A549 (cell line): ENCODE results near the gene CISD3.
A peak's percentile ranks its signal among the peaks of the same experiment; 100 is the strongest.

ENCODE experiments used
- CBX8 ChIP-seq: fragments of 200-600 bp; sonication (generic); IDR thresholded peaks from 2 replicates; pipeline ENCODE4 v1.6.1; 2016
- EP300 ChIP-seq, 2 experiments: fragments of >200 bp; sonication (Bioruptor Twin); formaldehyde crosslinking; IDR thresholded peaks; 2 replicates in 1 of 2; 3 replicates in 1 of 2; pipeline ENCODE4 v1.6.1; 2016 to 2017
- TF ChIP-seq, protein P1 (sequence below): IDR thresholded peaks from 2 replicates; pipeline ENCODE4 v1.6.1; 2012
- TF ChIP-seq, protein P2 (sequence below): IDR thresholded peaks from 2 replicates; pipeline ENCODE4 v1.6.1; 2012
- TF ChIP-seq, protein P3 (sequence below): fragments of >200 bp; sonication (Bioruptor Twin); formaldehyde crosslinking; IDR thresholded peaks from 3 replicates; pipeline ENCODE4 v1.5.1; 2016
- TF ChIP-seq, protein P4 (sequence below): IDR thresholded peaks from 2 replicates; pipeline ENCODE4 v1.6.1; 2012; ENCODE audit warnings: low read depth, borderline replicate concordance

DNA sequence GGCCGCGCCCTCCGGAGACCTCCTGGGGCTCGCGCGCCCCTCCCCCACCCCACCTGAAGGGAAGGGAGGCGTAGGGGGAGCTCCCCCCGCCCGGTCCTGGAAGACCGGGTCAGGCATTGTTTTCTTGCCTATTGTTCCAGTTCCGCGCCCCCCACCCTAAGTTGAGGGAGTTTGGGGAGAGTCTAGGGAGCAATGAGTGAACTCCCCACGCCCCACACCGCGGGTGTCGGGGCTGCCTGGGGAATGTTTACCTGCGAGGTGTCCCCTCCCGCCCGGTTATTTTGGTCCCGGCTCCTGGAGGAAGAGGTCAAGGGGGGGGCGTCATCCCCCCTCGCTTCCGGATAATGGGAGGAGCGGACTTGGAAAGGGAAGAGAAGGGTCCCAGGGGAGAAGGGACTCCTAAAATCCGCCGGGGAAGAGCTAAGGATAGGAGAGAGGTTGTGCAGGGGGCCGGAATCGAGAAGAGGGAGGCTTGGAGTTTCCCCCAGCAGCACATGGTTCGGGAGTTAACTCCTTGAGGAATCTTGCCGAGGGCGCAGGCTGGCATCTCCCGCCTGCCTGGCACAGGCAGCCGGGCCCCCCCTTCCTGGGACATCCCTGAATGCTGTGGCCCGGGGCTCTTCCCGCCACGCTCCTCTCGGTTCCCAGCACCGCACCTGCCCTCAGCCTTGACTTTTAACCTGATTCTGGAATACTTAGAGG is 24.2 kb upstream of the CISD3 start:
- TF ChIP-seq, protein P1, sequence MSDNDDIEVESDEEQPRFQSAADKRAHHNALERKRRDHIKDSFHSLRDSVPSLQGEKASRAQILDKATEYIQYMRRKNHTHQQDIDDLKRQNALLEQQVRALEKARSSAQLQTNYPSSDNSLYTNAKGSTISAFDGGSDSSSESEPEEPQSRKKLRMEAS = peak; percentile 36; the same call in 1 of the 2 replicates
- TF ChIP-seq, protein P2, sequence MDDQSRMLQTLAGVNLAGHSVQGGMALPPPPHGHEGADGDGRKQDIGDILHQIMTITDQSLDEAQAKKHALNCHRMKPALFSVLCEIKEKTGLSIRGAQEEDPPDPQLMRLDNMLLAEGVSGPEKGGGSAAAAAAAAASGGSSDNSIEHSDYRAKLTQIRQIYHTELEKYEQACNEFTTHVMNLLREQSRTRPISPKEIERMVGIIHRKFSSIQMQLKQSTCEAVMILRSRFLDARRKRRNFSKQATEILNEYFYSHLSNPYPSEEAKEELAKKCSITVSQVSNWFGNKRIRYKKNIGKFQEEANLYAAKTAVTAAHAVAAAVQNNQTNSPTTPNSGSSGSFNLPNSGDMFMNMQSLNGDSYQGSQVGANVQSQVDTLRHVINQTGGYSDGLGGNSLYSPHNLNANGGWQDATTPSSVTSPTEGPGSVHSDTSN = no peak
- TF ChIP-seq CBX8 = no peak
- TF ChIP-seq, protein P3, sequence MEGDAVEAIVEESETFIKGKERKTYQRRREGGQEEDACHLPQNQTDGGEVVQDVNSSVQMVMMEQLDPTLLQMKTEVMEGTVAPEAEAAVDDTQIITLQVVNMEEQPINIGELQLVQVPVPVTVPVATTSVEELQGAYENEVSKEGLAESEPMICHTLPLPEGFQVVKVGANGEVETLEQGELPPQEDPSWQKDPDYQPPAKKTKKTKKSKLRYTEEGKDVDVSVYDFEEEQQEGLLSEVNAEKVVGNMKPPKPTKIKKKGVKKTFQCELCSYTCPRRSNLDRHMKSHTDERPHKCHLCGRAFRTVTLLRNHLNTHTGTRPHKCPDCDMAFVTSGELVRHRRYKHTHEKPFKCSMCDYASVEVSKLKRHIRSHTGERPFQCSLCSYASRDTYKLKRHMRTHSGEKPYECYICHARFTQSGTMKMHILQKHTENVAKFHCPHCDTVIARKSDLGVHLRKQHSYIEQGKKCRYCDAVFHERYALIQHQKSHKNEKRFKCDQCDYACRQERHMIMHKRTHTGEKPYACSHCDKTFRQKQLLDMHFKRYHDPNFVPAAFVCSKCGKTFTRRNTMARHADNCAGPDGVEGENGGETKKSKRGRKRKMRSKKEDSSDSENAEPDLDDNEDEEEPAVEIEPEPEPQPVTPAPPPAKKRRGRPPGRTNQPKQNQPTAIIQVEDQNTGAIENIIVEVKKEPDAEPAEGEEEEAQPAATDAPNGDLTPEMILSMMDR = no peak
- TF ChIP-seq EP300 (IDR thresholded peaks at IDR 0.05) = no peak
- TF ChIP-seq, protein P4, sequence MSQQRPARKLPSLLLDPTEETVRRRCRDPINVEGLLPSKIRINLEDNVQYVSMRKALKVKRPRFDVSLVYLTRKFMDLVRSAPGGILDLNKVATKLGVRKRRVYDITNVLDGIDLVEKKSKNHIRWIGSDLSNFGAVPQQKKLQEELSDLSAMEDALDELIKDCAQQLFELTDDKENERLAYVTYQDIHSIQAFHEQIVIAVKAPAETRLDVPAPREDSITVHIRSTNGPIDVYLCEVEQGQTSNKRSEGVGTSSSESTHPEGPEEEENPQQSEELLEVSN = 0 out of 2 replicates have a peak, but pooled peaks have one; percentile 44
